GM19351 (cell line): ENCODE data around the gene MYBL2.
"Not testable (repeated sequence)": the region's sequence is repeated elsewhere in the genome, so short reads cannot be mapped to it uniquely, and the experiment has no call there.

Experiments used
- ATAC-seq: cut with Tn5 transposase; IDR thresholded peaks from one replicate; pipeline ENCODE4 v1.9.1; 2021; ENCODE audit warnings: mild to moderate bottlenecking, moderate library complexity; ENCODE audit not compliant: unreplicated experiment

The MYBL2 gene

GRCh38 chr20:43666376-43667328 lies at the start of gene MYBL2:
Gene MYBL2, plus strand, starts transcription at chr20:43667114. Its CDS starts 170 bp downstream, at chr20:43667284.
- peak; percentile 72 for ATAC-seq

GRCh38 chr20:43631598-43631997 lies 35.3 kb upstream of the MYBL2 start:
- ATAC-seq: no peak

GRCh38 chr20:43636429-43636828 lies 30.5 kb upstream of the MYBL2 start:
- ATAC-seq: no peak

- no peak for ATAC-seq
Observed at GRCh38 chr20:43642548-43642947, 24.4 kb upstream of the MYBL2 start.

GRCh38 chr20:43650997-43651525 lies 15.9 kb upstream of the MYBL2 start:
- ATAC-seq: no peak

- ATAC-seq: not testable (repeated sequence)
Observed at GRCh38 chr20:43651650-43652184, 15.2 kb upstream of the MYBL2 start.

GRCh38 chr20:43653966-43654365 lies 12.9 kb upstream of the MYBL2 start:
- ATAC-seq: no peak

GRCh38 chr20:43655176-43655575 lies 11.7 kb upstream of the MYBL2 start:
- ATAC-seq: not testable (repeated sequence)

GRCh38 chr20:43655937-43656336 lies 11.0 kb upstream of the MYBL2 start:
- no peak for ATAC-seq

- peak; percentile 3 for ATAC-seq
Observed at GRCh38 chr20:43658069-43658722, 8.7 kb upstream of the MYBL2 start.

- no peak for ATAC-seq
Observed at GRCh38 chr20:43658723-43659419, 8.0 kb upstream of the MYBL2 start.

- ATAC-seq: no peak
Observed at GRCh38 chr20:43662943-43663655, 3.8 kb upstream of the MYBL2 start.

- ATAC-seq: no peak
Observed at GRCh38 chr20:43665466-43666176, 1.3 kb upstream of the MYBL2 start.

- peak; percentile 42 for ATAC-seq
Observed at GRCh38 chr20:43667341-43668132, 623 bp downstream of the MYBL2 start.

- ATAC-seq: no peak
Observed at GRCh38 chr20:43669332-43669731, 2.4 kb downstream of the MYBL2 start.

- ATAC-seq: no peak
Observed at GRCh38 chr20:43670423-43670822, 3.5 kb downstream of the MYBL2 start.

GRCh38 chr20:43676368-43676767 lies 9.5 kb downstream of the MYBL2 start:
- no peak for ATAC-seq

GRCh38 chr20:43680981-43681380 lies 14.1 kb downstream of the MYBL2 start:
- no peak for ATAC-seq

GRCh38 chr20:43681468-43681942 lies 14.6 kb downstream of the MYBL2 start:
- no peak for ATAC-seq
